ENCODE data around the gene BICD1. TPM values are rescaled to one million over a fixed set of nuclear protein-coding genes. Genes with fewer than 3 reads are reported as not detected.

Gene BICD1
- total and polyA plus RNA-seq, 4 donors = 0.46 to 3.4 (median 1.1) TPM

DNA sequence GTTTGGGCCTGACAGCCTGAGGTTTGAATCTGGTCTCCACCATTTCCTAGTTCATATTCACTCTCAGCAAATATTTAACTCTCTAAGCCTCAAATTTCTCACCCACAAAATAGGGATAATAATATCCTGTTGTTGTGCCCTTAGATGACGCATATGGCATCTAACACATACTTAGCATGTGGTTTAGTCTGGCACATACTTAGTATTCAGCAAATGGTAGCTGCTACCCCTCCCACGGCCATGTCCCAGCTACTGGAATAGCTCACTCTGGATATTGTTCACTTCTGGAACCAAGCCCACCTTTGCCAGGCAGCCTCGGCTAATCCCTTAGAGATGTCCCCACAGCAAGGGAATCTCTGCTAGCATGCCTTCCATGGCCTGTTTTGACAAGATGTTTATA is 53.3 kb downstream of the BICD1 start:
- no peaks in the 10 kb centered on the region for H3K9me3 ChIP-seq (ENCODE audit: control insufficient read depth in 4 of 4, low read length in 3 of 4)
- H3K27me3 ChIP-seq (ENCODE audit: control insufficient read depth in 4 of 4, insufficient read depth in 4 of 4, low read length in 3 of 4) = no peaks in the 10 kb centered on the region
- no peak overlapping the region for H3K4me3 ChIP-seq (ENCODE audit: low read depth in 1 of 3, low read length in 3 of 3)
- no peaks in the 10 kb centered on the region for H3K36me3 ChIP-seq (ENCODE audit: control insufficient read depth in 4 of 4, insufficient read depth in 3 of 4, low read depth in 1 of 4, low read length in 3 of 4)
- whole genome bisulfite sequencing = 89% methylated on average over 3 of the region's 3 CpGs
- no peak overlapping the region for H3K27ac ChIP-seq (ENCODE audit: low read depth in 1 of 2, low read length in 2 of 2)
- TF ChIP-seq NR2F2 (IDR thresholded peaks at IDR 0.05) (no peak), ZBTB33 (IDR thresholded peaks at IDR 0.05) (no peak), HNF4A (conservative IDR thresholded peaks at IDR 0.05) (no peak), EGR1 (IDR thresholded peaks at IDR 0.05; ENCODE audit: low read depth in 2 of 2) (no peak), FOXA1 (IDR thresholded peaks at IDR 0.05) (no peak)
- no peaks in the 10 kb centered on the region for H3K4me1 ChIP-seq (ENCODE audit: control insufficient read depth in 4 of 4, insufficient read depth in 4 of 4, low read length in 3 of 4)
- H3K9ac ChIP-seq (ENCODE audit: low read depth in 1 of 2, low read length in 2 of 2) = no peak overlapping the region
- DNase-seq (ENCODE audit: low spot score) = no peak

DNA sequence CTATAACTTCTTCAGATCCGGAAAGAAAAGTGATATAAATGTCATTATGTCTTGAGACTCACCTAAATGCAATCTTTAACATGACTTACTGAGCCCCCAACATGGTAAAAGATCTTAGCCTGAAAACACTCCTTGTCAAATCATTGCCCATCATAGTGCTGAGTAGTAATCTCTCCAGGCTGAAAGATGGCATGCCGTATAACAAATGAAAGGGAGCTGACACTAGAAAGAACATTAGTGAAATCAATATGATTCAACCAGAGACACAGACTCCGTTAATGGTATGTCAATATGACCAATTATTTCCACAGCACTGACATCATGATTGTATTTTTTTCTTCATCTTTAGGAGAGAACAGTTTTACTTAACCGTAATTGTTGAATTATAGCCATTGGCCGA is 54.4 kb downstream of the BICD1 start:
- WGBS = 91% methylated on average over 5 of the region's 5 CpGs
- TF ChIP-seq RXRA (IDR thresholded peaks at IDR 0.05) (no peak), ATF3 (IDR thresholded peaks at IDR 0.05) (no peak), FOXA1 (IDR thresholded peaks at IDR 0.05) (no peak), FOXA2 (IDR thresholded peaks at IDR 0.05) (no peak), RAD21 (IDR thresholded peaks at IDR 0.05) (no peak), ZBTB33 (IDR thresholded peaks at IDR 0.05) (no peak), TAF1 (conservative IDR thresholded peaks at IDR 0.05) (no peak), NR2F2 (IDR thresholded peaks at IDR 0.05) (no peak), SP1 (IDR thresholded peaks at IDR 0.05) (no peak)
- TF ChIP-seq, protein P1, sequence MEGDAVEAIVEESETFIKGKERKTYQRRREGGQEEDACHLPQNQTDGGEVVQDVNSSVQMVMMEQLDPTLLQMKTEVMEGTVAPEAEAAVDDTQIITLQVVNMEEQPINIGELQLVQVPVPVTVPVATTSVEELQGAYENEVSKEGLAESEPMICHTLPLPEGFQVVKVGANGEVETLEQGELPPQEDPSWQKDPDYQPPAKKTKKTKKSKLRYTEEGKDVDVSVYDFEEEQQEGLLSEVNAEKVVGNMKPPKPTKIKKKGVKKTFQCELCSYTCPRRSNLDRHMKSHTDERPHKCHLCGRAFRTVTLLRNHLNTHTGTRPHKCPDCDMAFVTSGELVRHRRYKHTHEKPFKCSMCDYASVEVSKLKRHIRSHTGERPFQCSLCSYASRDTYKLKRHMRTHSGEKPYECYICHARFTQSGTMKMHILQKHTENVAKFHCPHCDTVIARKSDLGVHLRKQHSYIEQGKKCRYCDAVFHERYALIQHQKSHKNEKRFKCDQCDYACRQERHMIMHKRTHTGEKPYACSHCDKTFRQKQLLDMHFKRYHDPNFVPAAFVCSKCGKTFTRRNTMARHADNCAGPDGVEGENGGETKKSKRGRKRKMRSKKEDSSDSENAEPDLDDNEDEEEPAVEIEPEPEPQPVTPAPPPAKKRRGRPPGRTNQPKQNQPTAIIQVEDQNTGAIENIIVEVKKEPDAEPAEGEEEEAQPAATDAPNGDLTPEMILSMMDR (IDR thresholded peaks at IDR 0.05; ENCODE audit: low read depth, low read length, missing input control) = no peak
- no peak overlapping the region for H3K4me3 ChIP-seq (ENCODE audit: low read depth in 1 of 3, low read length in 3 of 3)
- H3K9ac ChIP-seq (ENCODE audit: low read depth in 1 of 2, low read length in 2 of 2) = no peak overlapping the region
- H3K4me1 ChIP-seq (ENCODE audit: control insufficient read depth in 4 of 4, insufficient read depth in 4 of 4, low read length in 3 of 4) = no peaks in the 10 kb centered on the region
- no peak overlapping the region for H3K27ac ChIP-seq (ENCODE audit: low read depth in 1 of 2, low read length in 2 of 2)
- H3K36me3 ChIP-seq (ENCODE audit: control insufficient read depth in 4 of 4, insufficient read depth in 3 of 4, low read depth in 1 of 4, low read length in 3 of 4) = no peaks in the 10 kb centered on the region
- no peaks in the 10 kb centered on the region for H3K9me3 ChIP-seq (ENCODE audit: control insufficient read depth in 4 of 4, low read length in 3 of 4)
- no peak for DNase-seq (ENCODE audit: low spot score)
- no peaks in the 10 kb centered on the region for H3K27me3 ChIP-seq (ENCODE audit: control insufficient read depth in 4 of 4, insufficient read depth in 4 of 4, low read length in 3 of 4)

DNA sequence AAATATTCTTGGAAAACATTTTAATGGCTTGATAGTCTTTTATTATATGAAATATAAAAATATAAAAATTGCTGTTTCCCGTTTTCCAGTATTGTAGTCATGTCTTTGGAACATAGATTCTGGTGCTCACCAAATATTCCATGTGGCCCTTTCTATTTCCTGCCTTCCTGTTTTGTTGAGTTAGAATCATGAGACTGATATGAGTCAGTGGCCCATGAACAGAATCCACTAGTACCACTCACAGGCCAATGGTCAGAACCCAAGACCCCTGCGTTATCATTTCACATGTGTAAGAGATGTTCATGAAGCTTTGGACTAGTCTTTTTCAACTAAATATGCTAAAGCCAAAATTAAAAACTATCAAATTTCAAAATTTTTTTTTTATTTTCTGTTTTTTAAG is 56.9 kb downstream of the BICD1 start:
- TF ChIP-seq HNF4A (conservative IDR thresholded peaks at IDR 0.05) (no peak), RAD21 (IDR thresholded peaks at IDR 0.05) (no peak), ZBTB33 (IDR thresholded peaks at IDR 0.05) (no peak)
- TF ChIP-seq, protein P1 (IDR thresholded peaks at IDR 0.05; ENCODE audit: low read depth, low read length, missing input control) = no peak
- 96% methylated on average over 2 of the region's 2 CpGs for WGBS
- DNase-seq (ENCODE audit: low spot score) = no peak

More for the DNA sequence above, 56.9 kb downstream of the BICD1 start:
- Histone ChIP-seq H3K4me3 (ENCODE audit: low read depth in 1 of 3, low read length in 3 of 3) (no peak overlapping the region), H3K9me3 (ENCODE audit: control insufficient read depth in 4 of 4, low read length in 3 of 4) (no peaks in the 10 kb centered on the region), H3K4me1 (ENCODE audit: control insufficient read depth in 4 of 4, insufficient read depth in 4 of 4, low read length in 3 of 4) (no peaks in the 10 kb centered on the region), H3K9ac (ENCODE audit: low read depth in 1 of 2, low read length in 2 of 2) (no peak overlapping the region), H3K27me3 (ENCODE audit: control insufficient read depth in 4 of 4, insufficient read depth in 4 of 4, low read length in 3 of 4) (no peaks in the 10 kb centered on the region), H3K27ac (ENCODE audit: low read depth in 1 of 2, low read length in 2 of 2) (no peak overlapping the region), H3K36me3 (ENCODE audit: control insufficient read depth in 4 of 4, insufficient read depth in 3 of 4, low read depth in 1 of 4, low read length in 3 of 4) (no peaks in the 10 kb centered on the region)
